Astrocyte of the cerebellum (primary cell): ENCODE results near the gene DTHD1.

Experiments
- DNase-seq: peaks from one replicate; pipeline ENCODE4 v3.0.0-alpha.2; 2011; ENCODE audit warnings: low read depth
- H3K4me3 ChIP-seq: 2 replicates; pipeline ENCODE4 v1.5.1; 2011; ENCODE audit warnings: mild to moderate bottlenecking, low read depth, low read length, moderate library complexity
- in situ Hi-C: cut with HindIII; loops from 2 replicates; pipeline ENCODE4 v1.10.0; 2017; ENCODE audit warnings: low sequenced_read_pairs
- TF ChIP-seq, protein P1 (sequence below): IDR thresholded peaks from 2 replicates; pipeline ENCODE4 v1.5.1; 2012; ENCODE audit warnings: low read length, low read depth, moderate library complexity, mild to moderate bottlenecking; ENCODE audit errors: missing control alignments

DTHD1 gene

DNA sequence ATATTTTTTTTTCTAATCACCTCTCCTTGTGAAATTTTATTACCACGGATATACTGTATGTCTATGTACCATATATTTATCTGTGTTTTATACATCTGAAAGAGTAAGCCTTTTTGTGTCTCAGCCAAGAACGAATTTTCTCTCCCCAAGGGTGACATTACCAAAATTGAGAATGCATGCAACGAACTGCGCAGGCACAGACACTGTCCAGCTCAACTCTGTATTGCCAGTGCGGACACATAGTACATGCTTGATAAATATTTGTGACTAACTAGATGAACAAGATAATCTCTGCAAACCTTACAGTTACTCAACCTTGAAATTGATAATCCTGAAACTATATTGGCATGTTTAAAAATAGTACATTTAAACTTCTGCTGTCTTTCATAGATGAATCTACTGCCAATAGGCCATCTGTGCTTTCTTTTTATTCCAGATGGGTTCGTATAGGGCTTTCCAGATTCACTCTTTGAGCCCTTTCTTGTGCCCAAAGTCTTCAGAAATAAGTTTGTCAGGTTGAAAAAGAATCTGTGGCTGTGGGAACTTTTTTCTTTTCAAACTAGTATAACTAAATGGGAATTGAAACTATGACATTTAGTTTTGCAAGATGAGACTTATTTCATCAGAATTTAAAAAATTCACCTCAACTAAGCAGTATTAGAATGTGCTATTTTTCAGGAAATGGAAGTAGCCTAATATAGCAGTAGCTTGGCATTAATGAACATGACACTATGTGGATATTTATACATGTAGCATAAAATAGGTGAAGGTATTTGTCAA is 38.9 kb downstream of the DTHD1 start:
- H3K4me3 ChIP-seq = no peak overlapping the region
- TF ChIP-seq, protein P1, sequence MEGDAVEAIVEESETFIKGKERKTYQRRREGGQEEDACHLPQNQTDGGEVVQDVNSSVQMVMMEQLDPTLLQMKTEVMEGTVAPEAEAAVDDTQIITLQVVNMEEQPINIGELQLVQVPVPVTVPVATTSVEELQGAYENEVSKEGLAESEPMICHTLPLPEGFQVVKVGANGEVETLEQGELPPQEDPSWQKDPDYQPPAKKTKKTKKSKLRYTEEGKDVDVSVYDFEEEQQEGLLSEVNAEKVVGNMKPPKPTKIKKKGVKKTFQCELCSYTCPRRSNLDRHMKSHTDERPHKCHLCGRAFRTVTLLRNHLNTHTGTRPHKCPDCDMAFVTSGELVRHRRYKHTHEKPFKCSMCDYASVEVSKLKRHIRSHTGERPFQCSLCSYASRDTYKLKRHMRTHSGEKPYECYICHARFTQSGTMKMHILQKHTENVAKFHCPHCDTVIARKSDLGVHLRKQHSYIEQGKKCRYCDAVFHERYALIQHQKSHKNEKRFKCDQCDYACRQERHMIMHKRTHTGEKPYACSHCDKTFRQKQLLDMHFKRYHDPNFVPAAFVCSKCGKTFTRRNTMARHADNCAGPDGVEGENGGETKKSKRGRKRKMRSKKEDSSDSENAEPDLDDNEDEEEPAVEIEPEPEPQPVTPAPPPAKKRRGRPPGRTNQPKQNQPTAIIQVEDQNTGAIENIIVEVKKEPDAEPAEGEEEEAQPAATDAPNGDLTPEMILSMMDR = no peak
- DNase-seq = no peak
- in situ Hi-C loops = no loop called here

DNA sequence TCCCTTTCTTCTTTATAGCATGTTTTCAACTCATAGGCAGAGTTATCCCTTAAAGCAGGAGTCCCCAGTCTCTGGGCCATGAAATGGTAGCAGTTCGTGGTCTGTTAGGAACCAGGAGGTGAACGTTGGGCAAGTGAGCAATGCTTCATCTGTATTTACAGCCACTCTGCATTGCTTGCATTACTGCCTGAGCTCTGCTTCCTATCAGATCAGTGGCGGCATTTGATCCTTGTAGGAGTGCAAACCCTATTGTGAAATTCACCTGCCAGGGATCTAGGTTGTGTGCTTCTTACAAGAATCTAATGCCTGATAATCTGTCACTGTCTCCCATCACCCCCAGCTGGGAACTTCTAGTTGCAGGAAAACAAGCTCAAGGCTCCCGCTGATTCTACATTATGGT is 39.8 kb downstream of the DTHD1 start:
- in situ Hi-C loops = no loop called here
- TF ChIP-seq, protein P1 = no peak
- no peak overlapping the region for H3K4me3 ChIP-seq
- DNase-seq = no peak

DNA sequence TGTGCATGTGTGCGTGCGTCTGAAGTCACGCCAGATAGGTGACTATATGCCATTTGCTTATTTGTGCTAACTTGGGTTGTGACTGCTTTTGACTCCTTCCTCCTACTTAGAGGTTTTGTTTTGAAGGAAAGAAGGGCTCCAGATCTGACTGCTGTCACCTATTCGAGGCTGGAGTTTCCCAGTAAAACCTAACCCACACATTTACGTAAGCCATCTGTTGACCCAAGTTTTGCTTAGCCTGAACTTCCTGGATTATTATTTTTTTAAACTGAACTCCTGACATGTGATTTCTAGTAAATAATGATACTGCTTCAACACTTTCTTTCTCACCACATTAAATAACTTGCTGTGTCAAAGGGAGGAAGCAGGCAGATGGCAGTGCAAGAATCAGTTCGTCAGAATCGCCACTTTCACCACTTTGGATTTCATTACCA is 41.5 kb downstream of the DTHD1 start:
- no peak overlapping the region for H3K4me3 ChIP-seq
- in situ Hi-C loops = no loop called here
- TF ChIP-seq, protein P1 = no peak
- DNase-seq = no peak

DNA sequence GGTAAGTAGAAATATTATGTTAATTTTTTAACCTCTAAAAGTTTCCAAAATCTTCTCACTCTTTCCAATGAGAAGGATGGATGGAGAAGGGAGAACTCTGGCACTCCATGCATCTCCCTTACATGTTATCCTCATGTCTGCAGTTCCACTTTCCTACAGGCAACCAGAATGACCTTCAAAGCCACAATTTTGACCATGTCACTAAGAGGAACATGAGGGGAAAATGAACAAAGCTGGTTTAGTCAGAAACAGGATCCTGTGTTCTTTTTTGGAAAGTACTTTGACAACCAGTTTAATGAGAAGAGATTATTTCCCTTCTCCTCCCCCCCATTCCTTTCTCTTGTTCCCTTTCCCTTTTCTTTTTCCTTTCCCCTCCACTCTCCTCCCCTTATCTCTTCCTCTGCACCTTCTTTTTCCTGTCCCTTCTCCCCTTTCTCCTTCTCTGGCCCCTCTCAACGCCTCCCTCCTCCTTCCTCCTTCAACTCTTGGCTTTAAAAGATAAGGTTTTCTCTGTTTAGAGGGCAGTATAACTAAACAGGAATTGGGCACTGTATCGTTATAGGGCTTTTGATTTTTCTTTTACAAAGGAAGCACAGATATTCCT is 42.5 kb downstream of the DTHD1 start:
- no peak overlapping the region for H3K4me3 ChIP-seq
- TF ChIP-seq, protein P1 = no peak
- no peak for DNase-seq
- in situ Hi-C loops = no loop called here

DNA sequence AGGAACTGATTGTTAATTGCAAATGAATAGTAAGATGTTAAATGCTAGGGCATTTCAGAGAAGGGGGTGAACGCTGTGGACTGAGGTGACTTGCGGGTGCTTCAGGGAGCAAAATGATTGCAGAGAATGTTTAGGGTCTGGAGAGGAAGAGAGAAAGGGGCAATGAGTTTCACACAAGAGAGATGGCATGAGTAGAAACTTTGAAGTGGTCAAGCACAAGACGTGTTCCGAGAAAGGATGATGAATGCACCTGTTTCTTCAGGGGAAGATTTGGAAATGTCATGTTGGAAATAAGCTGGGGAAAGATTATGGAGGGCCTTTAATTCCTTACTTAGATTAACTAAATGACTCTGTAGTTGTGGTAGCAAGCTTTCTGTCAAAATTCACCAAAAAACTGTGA is 43.4 kb downstream of the DTHD1 start:
- in situ Hi-C loops = no loop called here
- no peak for DNase-seq
- TF ChIP-seq, protein P1 = no peak
- H3K4me3 ChIP-seq = no peak overlapping the region

DNA sequence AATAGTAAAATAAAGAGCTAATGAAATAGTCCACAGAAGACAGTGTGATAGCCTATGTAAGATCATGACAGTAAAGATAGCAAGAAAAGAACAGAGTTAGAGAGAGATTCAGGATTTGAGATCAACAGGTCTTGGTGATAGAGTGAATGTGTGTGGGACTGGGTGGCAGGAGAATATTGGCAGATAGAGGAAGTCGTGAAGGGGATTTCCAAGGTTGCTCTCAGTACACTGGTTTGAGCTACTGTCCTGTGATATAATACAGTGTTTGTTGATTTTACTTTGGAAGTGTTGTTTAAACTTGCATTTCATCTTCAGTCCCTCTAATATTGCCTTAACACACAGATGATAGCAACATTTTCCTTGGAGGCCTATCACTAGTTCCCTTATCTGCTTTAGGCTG is 44.1 kb downstream of the DTHD1 start:
- TF ChIP-seq, protein P1 = no peak
- no peak for DNase-seq
- in situ Hi-C loops = no loop called here
- H3K4me3 ChIP-seq = no peak overlapping the region
